Bone marrow (tissue), 2 donors: ENCODE measurements around the gene PRMT5.
"Not testable (repeated sequence)": the region's sequence is repeated elsewhere in the genome, so short reads cannot be mapped to it uniquely, and the experiment has no call there.

Source experiments
- DNase-seq, 2 donors: peaks; one replicate each; lab custom pipeline; 2025; lab: John Stamatoyannopoulos, UW

The PRMT5 gene

GRCh38 chr14:22929104-22929960 is at the start of gene PRMT5:
Gene PRMT5, minus strand, starts transcription at chr14:22929376. Its CDS starts 15 bp downstream, at chr14:22929361.
- DNase-seq = peak; percentile 97 to 100

- DNase-seq = no peak
Observed at GRCh38 chr14:22978487-22978837, 49.3 kb upstream of the PRMT5 start.

- DNase-seq = no peak
Observed at GRCh38 chr14:22977684-22978486, 48.7 kb upstream of the PRMT5 start.

GRCh38 chr14:22977434-22977683 is 48.2 kb upstream of the PRMT5 start:
- DNase-seq = no peak

- no peak for DNase-seq
Observed at GRCh38 chr14:22976620-22977433, 47.7 kb upstream of the PRMT5 start.

GRCh38 chr14:22974530-22975313 is 45.5 kb upstream of the PRMT5 start:
- no peak for DNase-seq

- DNase-seq = peak in 1 of 2 donors; percentile 11
Observed at GRCh38 chr14:22973217-22974032, 44.2 kb upstream of the PRMT5 start.

- DNase-seq = no peak
Observed at GRCh38 chr14:22972313-22972930, 43.2 kb upstream of the PRMT5 start.

GRCh38 chr14:22971152-22971551 is 42.0 kb upstream of the PRMT5 start:
- no peak for DNase-seq

GRCh38 chr14:22966783-22967269 is 37.6 kb upstream of the PRMT5 start:
- no peak for DNase-seq

- DNase-seq = not testable (repeated sequence)
Observed at GRCh38 chr14:22965916-22966782, 37.0 kb upstream of the PRMT5 start.

GRCh38 chr14:22962061-22962676 is 33.0 kb upstream of the PRMT5 start:
- DNase-seq = no peak

GRCh38 chr14:22955702-22956569 is 26.8 kb upstream of the PRMT5 start:
- DNase-seq = no peak

GRCh38 chr14:22952418-22952817 is 23.2 kb upstream of the PRMT5 start:
- DNase-seq = no peak

GRCh38 chr14:22951795-22952194 is 22.6 kb upstream of the PRMT5 start:
- DNase-seq = not testable (repeated sequence)

GRCh38 chr14:22945642-22946041 is 16.5 kb upstream of the PRMT5 start:
- no peak for DNase-seq

GRCh38 chr14:22939684-22940083 is 10.5 kb upstream of the PRMT5 start:
- no peak for DNase-seq

- DNase-seq = no peak
Observed at GRCh38 chr14:22935156-22935555, 6.0 kb upstream of the PRMT5 start.
